PC-3 (cell line): Measurements from ENCODE around the gene CUTA. TPM values are rescaled to one million over a fixed set of nuclear protein-coding genes. Genes with fewer than 3 reads are reported as not detected.

Experiments
- ATAC-seq: fragments of 200-7000 bp; cut with Tn5 transposase; 2 replicates; pipeline ENCODE4 v1.9.1; 2020; ENCODE audit warnings: mild to moderate bottlenecking, moderate library complexity
- BruUV-seq: library from RNA; stranded (reverse); fragments of 400-500 nt; replicated peaks from 2 replicates; lab custom pipeline; 2021; lab: Mats Ljungman, UMichigan
- CTCF ChIA-PET: fragments of 300-600 bp; sonication (Branson Sonifier 250); formaldehyde crosslinking; loops from one replicate; lab custom pipeline; 2022; ENCODE audit warnings: antibody characterized with exemption; lab: Charles Lee
- POLR2A ChIA-PET: fragments of 300-600 bp; sonication (Branson Sonifier 250); formaldehyde crosslinking; loops from one replicate; lab custom pipeline; 2022; ENCODE audit warnings: antibody characterized with exemption; ENCODE audit not compliant: unreplicated experiment; lab: Charles Lee
- DNase-seq: peaks from one replicate; pipeline ENCODE4 v3.0.0-alpha.2; 2015
- H2AFZ ChIP-seq: fragments of 300-600 bp; sonication (generic); 2 replicates; pipeline ENCODE4 v1.6.0; 2016; ENCODE audit warnings: antibody characterized with exemption, low read length
- H3F3A ChIP-seq: fragments of 300-600 bp; sonication (generic); one replicate; pipeline ENCODE4 v1.6.0; 2017; ENCODE audit warnings: antibody characterized with exemption, low read length, control low read depth, mild to moderate bottlenecking; ENCODE audit not compliant: unreplicated experiment
- H3K27ac ChIP-seq: fragments of 300-600 bp; sonication (generic); 2 replicates; pipeline ENCODE4 v1.5.1; 2016; ENCODE audit warnings: mild to moderate bottlenecking, low read length
- H3K27me3 ChIP-seq: fragments of 300-600 bp; sonication (generic); 2 replicates; pipeline ENCODE4 v1.6.1; 2016; ENCODE audit warnings: low read length, mixed read lengths
- H3K36me3 ChIP-seq: fragments of 300-600 bp; sonication (generic); 2 replicates; pipeline ENCODE4 v1.6.1; 2016; ENCODE audit warnings: low read depth, mixed run types, low read length, mixed read lengths
- H3K4me1 ChIP-seq: fragments of 300-600 bp; sonication (generic); 2 replicates; pipeline ENCODE4 v1.5.1; 2016; ENCODE audit warnings: low read length; ENCODE audit not compliant: insufficient read depth
- H3K4me2 ChIP-seq: fragments of 300-600 bp; sonication (generic); 2 replicates; pipeline ENCODE4 v1.6.0; 2016; ENCODE audit warnings: low read length
- H3K4me3 ChIP-seq: fragments of 300-600 bp; sonication (generic); 2 replicates; pipeline ENCODE4 v1.5.1; 2016; ENCODE audit warnings: mild to moderate bottlenecking, low read length, mixed read lengths
- H3K79me2 ChIP-seq: fragments of 300-600 bp; sonication (generic); 2 replicates; pipeline ENCODE4 v1.6.1; 2017; ENCODE audit warnings: low read length, mixed read lengths
- H3K9ac ChIP-seq: fragments of 300-600 bp; sonication (generic); 2 replicates; pipeline ENCODE4 v1.6.0; 2016; ENCODE audit warnings: mild to moderate bottlenecking, low read length
- H3K9me2 ChIP-seq: fragments of 300-600 bp; sonication (generic); replicated peaks from 2 replicates; pipeline ENCODE4 v1.6.1; 2016; ENCODE audit warnings: mixed run types, low read length, mixed read lengths
- H3K9me3 ChIP-seq: fragments of 300-600 bp; sonication (generic); 2 replicates; pipeline ENCODE4 v1.6.1; 2016; ENCODE audit warnings: low read length, mixed read lengths
- H4K20me1 ChIP-seq: fragments of 300-600 bp; sonication (generic); 2 replicates; pipeline ENCODE4 v1.6.1; 2016; ENCODE audit warnings: low read length, mixed read lengths
- CTCF ChIP-seq: fragments of 300-600 bp; sonication (generic); conservative IDR thresholded peaks from 2 replicates; pipeline ENCODE4 v1.5.1; 2017; ENCODE audit warnings: antibody characterized with exemption, low read depth, mild to moderate bottlenecking, low read length
- EZH2 ChIP-seq: fragments of 300-600 bp; sonication (generic); IDR thresholded peaks from one replicate; pipeline ENCODE4 v1.6.1; 2017; ENCODE audit warnings: antibody characterized with exemption, mild to moderate bottlenecking, low read length; ENCODE audit not compliant: unreplicated experiment
- EZH2phosphoT487 ChIP-seq: fragments of 300-600 bp; sonication (generic); IDR thresholded peaks from 2 replicates; pipeline ENCODE4 v1.6.1; 2018; ENCODE audit warnings: mild to moderate bottlenecking, antibody characterized with exemption, low read length, borderline replicate concordance
- intact Hi-C: fragments of 100-400 bp; cut with micrococcal nuclease; formaldehyde crosslinking; loops from 2 replicates; pipeline ENCODE4 v1.9.0; 2023
- total RNA-seq: library from RNA; depleted of rRNA; stranded (reverse); fragments of >200 nt; gene quantifications from 2 replicates; pipeline ENCODE4 v1.2.3, GENCODE V29; 2014

Gene CUTA
- total RNA-seq, 1 experiment from 2014 or later, result 242 TPM

DNA sequence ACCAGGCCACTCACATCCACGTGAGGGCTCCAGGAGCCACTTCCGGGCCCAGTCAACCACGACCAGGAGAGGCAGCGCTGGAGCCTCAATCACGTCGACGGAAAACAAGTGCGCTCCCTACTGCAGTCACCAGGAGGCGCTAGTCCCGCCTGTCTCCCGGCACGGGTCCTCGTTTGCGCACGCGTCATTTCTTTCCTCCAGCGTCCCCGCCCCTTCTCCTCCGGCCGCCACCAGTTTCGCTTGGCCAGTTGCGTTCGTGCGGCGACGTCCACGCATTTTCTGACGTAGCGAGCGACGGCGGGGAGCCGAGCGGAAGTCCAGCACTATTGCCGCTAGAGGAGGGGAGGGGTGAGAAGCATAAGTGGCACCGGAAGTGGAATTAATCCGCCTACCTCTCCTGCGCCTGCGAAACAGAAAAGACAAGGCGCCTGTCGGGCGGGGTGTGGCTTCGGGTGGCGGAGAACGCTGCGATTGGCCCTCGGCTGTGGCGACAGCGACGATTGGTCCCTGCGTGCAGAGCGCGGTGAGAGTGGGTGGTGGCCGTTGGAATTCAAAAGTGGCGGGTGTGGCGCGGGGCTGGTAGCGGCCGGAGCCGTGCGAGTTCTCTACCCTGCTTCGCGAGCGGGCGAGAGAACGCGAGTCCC is 26.5 kb downstream of the CUTA start, which contains the start of gene KIFC1:
Gene KIFC1 (plus strand): TSS at position 546 of the 644 bp plus-strand sequence. CDS start 163 bp downstream, outside the sequence.
- Histone ChIP-seq H3K27me3 (no peaks in the 10 kb centered on the region), H3K36me3 (peaks cover 14% of the 10 kb centered on the region), H3K27ac (peak within 1 kb of the TSS; percentile 61), H3K79me2 (peaks cover 47% of the 10 kb centered on the region), H3K4me3 (peak within 1 kb of the TSS; percentile 79), H3K9me2 (no peaks in the 10 kb centered on the region), H2AFZ (peak within 1 kb of the TSS; percentile 78), H3K9ac (peak within 1 kb of the TSS; percentile 89), H3K4me1 (peaks cover 23% of the 10 kb centered on the region), H4K20me1 (peaks cover 29% of the 10 kb centered on the region), H3K9me3 (no peaks in the 10 kb centered on the region), H3F3A (no peaks in the 10 kb centered on the region), H3K4me2 (peak within 1 kb of the TSS; percentile 99)
- BruUV-seq, result no TSS peak
- ChIA-PET CTCF (no interaction called here), POLR2A (no interaction called here)
- TF ChIP-seq CTCF, result peak; percentile 89
- no peak for TF ChIP-seq EZH2phosphoT487
- ATAC-seq (peak; percentile 96), DNase-seq (peak; percentile 99)
- intact Hi-C loops, result loop anchor here (1.0 to 2.0 kb wide), 2 partner anchors 19 to 79 kb away; no protein-coding TSS in a partner anchor

- Histone ChIP-seq H3K4me2 (peak overlapping the region; percentile 38), H3K79me2 (peaks cover 42% of the 10 kb centered on the region), H3K27ac (peak overlapping the region; percentile 55), H3K4me3 (peak overlapping the region; percentile 14), H3K27me3 (no peaks in the 10 kb centered on the region), H3K4me1 (peaks cover 23% of the 10 kb centered on the region), H3K9me2 (no peaks in the 10 kb centered on the region), H4K20me1 (peaks cover 26% of the 10 kb centered on the region), H3K9ac (peak overlapping the region; percentile 40), H3F3A (no peaks in the 10 kb centered on the region), H2AFZ (peak overlapping the region; percentile 78), H3K36me3 (peaks cover 10% of the 10 kb centered on the region), H3K9me3 (no peaks in the 10 kb centered on the region)
- ATAC-seq, result no peak
- ChIA-PET POLR2A (no interaction called here), CTCF (no interaction called here)
- no peak for TF ChIP-seq CTCF
- no peak for TF ChIP-seq EZH2
- TF ChIP-seq EZH2phosphoT487, result no peak
- BruUV-seq, result TSS peak; percentile 80
- intact Hi-C loops, result loop anchor here (1.0 to 2.0 kb wide), 2 partner anchors 19 to 78 kb away; no protein-coding TSS in a partner anchor
- no peak for DNase-seq
These were observed 27.1 kb downstream of the CUTA start for GRCh38 chr6:33390767-33391277.

DNA sequence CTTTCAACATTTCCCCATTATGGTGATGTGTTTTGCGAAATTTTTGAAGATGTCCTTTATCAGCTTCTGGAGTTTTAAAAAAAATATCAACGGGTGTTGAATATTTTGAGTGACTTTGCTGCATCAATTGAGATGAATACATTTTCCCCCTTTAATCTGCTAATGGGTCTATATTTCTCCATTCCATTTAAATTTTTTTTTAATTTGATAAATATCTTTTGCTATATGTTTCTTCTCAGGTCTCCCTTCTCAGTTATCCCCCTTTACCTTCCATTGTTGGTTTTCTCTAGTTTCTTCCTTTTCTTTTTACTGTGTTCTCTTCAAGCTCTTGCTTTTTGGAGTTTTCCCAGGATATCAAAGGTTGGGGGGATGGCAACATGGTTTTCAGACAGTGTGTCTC is 27.7 kb downstream of the CUTA start:
- no peaks in the 10 kb centered on the region for H3K9me2 ChIP-seq
- no peaks in the 10 kb centered on the region for H3F3A ChIP-seq
- ATAC-seq, result no peak
- H3K79me2 ChIP-seq, result peaks cover 35% of the 10 kb centered on the region
- H3K4me3 ChIP-seq, result no peak overlapping the region
- ChIA-PET POLR2A (no interaction called here), CTCF (no interaction called here)
- intact Hi-C loops, result loop anchor here (2.0 kb wide), 1 partner anchor 77 kb away; no protein-coding TSS in a partner anchor
- H3K4me2 ChIP-seq, result no peak overlapping the region
- 0 out of 2 replicates have a peak, but pooled peaks cover 4% of the 10 kb centered on the region for H3K36me3 ChIP-seq
- no peak overlapping the region for H2AFZ ChIP-seq
- no peaks in the 10 kb centered on the region for H3K27me3 ChIP-seq
- TF ChIP-seq CTCF (no peak), EZH2 (no peak), EZH2phosphoT487 (no peak)
- DNase-seq, result no peak
- peaks cover 19% of the 10 kb centered on the region for H3K4me1 ChIP-seq
- no peak overlapping the region for H3K27ac ChIP-seq
- peaks cover 19% of the 10 kb centered on the region for H4K20me1 ChIP-seq
- no peak overlapping the region for H3K9ac ChIP-seq
- BruUV-seq, result no TSS peak
- H3K9me3 ChIP-seq, result no peaks in the 10 kb centered on the region
